IMR-90 (cell line): ENCODE data around the gene PCARE. TPM values are rescaled to one million over a fixed set of nuclear protein-coding genes. Genes with fewer than 3 reads are reported as not detected.

ENCODE experiments used
- ATAC-seq: fragments of 200-7000 bp; cut with Tn5 transposase; 2 replicates; pipeline ENCODE4 v1.9.1; 2020; ENCODE audit warnings: low read depth, mild to moderate bottlenecking, moderate library complexity
- BruUV-seq: library from RNA; stranded (reverse); fragments of 400-500 nt; replicated peaks from 2 replicates; lab custom pipeline; 2021; lab: Mats Ljungman, UMichigan
- CTCF ChIA-PET: fragments of 300-600 bp; formaldehyde crosslinking; extraction: SDS; loops from one replicate; lab custom pipeline; 2021; ENCODE audit warnings: antibody characterized with exemption; lab: Yijun Ruan, JAX
- POLR2A ChIA-PET: fragments of 300-600 bp; sonication (Branson Sonifier 250); formaldehyde crosslinking; loops from one replicate; lab custom pipeline; 2022; ENCODE audit warnings: antibody characterized with exemption; ENCODE audit not compliant: unreplicated experiment; lab: Charles Lee
- DNase-seq: peaks from one replicate; pipeline ENCODE4 v3.0.0; 2013
- H2AFZ ChIP-seq: replicated peaks from 2 replicates; pipeline ENCODE3; 2013; ENCODE audit warnings: low read length, mild to moderate bottlenecking; ENCODE audit not compliant: poor library complexity
- H2AK5ac ChIP-seq: 2 replicates; pipeline ENCODE4 v1.6.1; 2013; ENCODE audit warnings: low read depth, low read length, inconsistent platforms
- H2AK9ac ChIP-seq: replicated peaks from 2 replicates; pipeline ENCODE3; 2013; ENCODE audit warnings: mild to moderate bottlenecking, low read depth, low read length, moderate library complexity; ENCODE audit not compliant: poor library complexity
- H2BK120ac ChIP-seq: 2 replicates; pipeline ENCODE4 v1.6.1; 2013; ENCODE audit warnings: low read depth, low read length, inconsistent platforms
- H2BK15ac ChIP-seq: 3 replicates; pipeline ENCODE4 v1.6.1; 2013; ENCODE audit warnings: low read depth, low read length, inconsistent platforms
- H2BK20ac ChIP-seq: 2 replicates; pipeline ENCODE4 v1.6.1; 2013; ENCODE audit warnings: low read depth, mild to moderate bottlenecking, inconsistent platforms, low read length, moderate library complexity
- H2BK5ac ChIP-seq: 2 replicates; pipeline ENCODE4 v1.6.1; 2013; ENCODE audit warnings: mild to moderate bottlenecking, low read depth, low read length, inconsistent platforms; ENCODE audit not compliant: poor library complexity, severe bottlenecking
- H3K14ac ChIP-seq: replicated peaks from 2 replicates; pipeline ENCODE4 v1.6.1; 2013; ENCODE audit warnings: low read depth, low read length, inconsistent platforms
- H3K18ac ChIP-seq: 2 replicates; pipeline ENCODE4 v1.6.1; 2013; ENCODE audit warnings: low read depth, low read length, control low read depth
- H3K23ac ChIP-seq: 2 replicates; pipeline ENCODE4 v1.6.1; 2013; ENCODE audit warnings: low read depth, low read length, inconsistent platforms
- H3K27ac ChIP-seq: 2 replicates; pipeline ENCODE4 v1.5.1; 2013; ENCODE audit warnings: mild to moderate bottlenecking, control low read depth, low read length; ENCODE audit not compliant: insufficient read depth
- H3K27me3 ChIP-seq: 2 replicates; pipeline ENCODE4 v1.6.1; 2013; ENCODE audit warnings: low read length; ENCODE audit not compliant: control insufficient read depth, insufficient read depth
- H3K36me3 ChIP-seq: 2 replicates; pipeline ENCODE4 v1.6.1; 2013; ENCODE audit warnings: low read length, mixed read lengths; ENCODE audit not compliant: control insufficient read depth, insufficient read depth
- H3K4ac ChIP-seq: 2 replicates; pipeline ENCODE4 v1.6.1; 2013; ENCODE audit warnings: low read depth, low read length, inconsistent platforms
- H3K4me1 ChIP-seq: 2 replicates; pipeline ENCODE4 v1.6.1; 2013; ENCODE audit warnings: low read length, mixed read lengths; ENCODE audit not compliant: control insufficient read depth, insufficient read depth
- H3K4me2 ChIP-seq: 2 replicates; pipeline ENCODE4 v1.6.1; 2013; ENCODE audit warnings: low read depth, mild to moderate bottlenecking, control low read depth, low read length, moderate library complexity
- H3K4me3 ChIP-seq: 2 replicates; pipeline ENCODE4 v1.5.1; 2013; ENCODE audit warnings: low read depth, mild to moderate bottlenecking, control low read depth, low read length, moderate library complexity; ENCODE audit not compliant: insufficient read depth
- H3K56ac ChIP-seq: 2 replicates; pipeline ENCODE4 v1.6.1; 2013; ENCODE audit warnings: low read length, inconsistent platforms; ENCODE audit not compliant: insufficient read depth; ENCODE audit errors: extremely low read depth
- H3K79me1 ChIP-seq, 2 experiments: 2 replicates each; pipeline ENCODE4 v1.6.1; 2013; ENCODE audit warnings: low read length in 2 of 2, inconsistent platforms in 1 of 2, low read depth in 1 of 2
- H3K9ac ChIP-seq: 2 replicates; pipeline ENCODE4 v1.6.1; 2013; ENCODE audit warnings: low read depth, low read length, control low read depth
- H3K9me1 ChIP-seq: 2 replicates; pipeline ENCODE4 v1.6.1; 2013; ENCODE audit warnings: low read length, inconsistent platforms; ENCODE audit not compliant: insufficient read depth
- H3K9me3 ChIP-seq: 2 replicates; pipeline ENCODE4 v1.6.1; 2013; ENCODE audit warnings: low read length; ENCODE audit not compliant: control insufficient read depth, insufficient read depth
- H4K20me1 ChIP-seq: 2 replicates; pipeline ENCODE4 v1.6.1; 2013; ENCODE audit warnings: low read length, inconsistent platforms; ENCODE audit not compliant: insufficient read depth
- H4K5ac ChIP-seq: 2 replicates; pipeline ENCODE4 v1.6.1; 2013; ENCODE audit warnings: mild to moderate bottlenecking, low read depth, low read length, control low read depth
- H4K8ac ChIP-seq, 2 experiments: 2 replicates each; pipeline ENCODE4 v1.6.1; 2013; ENCODE audit warnings: low read depth in 2 of 2, low read length in 2 of 2, control low read depth in 1 of 2, inconsistent platforms in 1 of 2
- H4K91ac ChIP-seq: 2 replicates; pipeline ENCODE4 v1.6.1; 2013; ENCODE audit warnings: low read depth, low read length, inconsistent platforms; ENCODE audit not compliant: insufficient read depth
- CEBPB ChIP-seq: IDR thresholded peaks from 2 replicates; pipeline ENCODE4 v1.6.1; 2012; ENCODE audit warnings: low read depth, low read length, improper control_type of control experiment
- FOS ChIP-seq: fragments of 150-350 bp; IDR thresholded peaks from 2 replicates; pipeline ENCODE4 v1.6.1; 2016; ENCODE audit warnings: low read depth, low read length
- MAFK ChIP-seq: IDR thresholded peaks from 2 replicates; pipeline ENCODE4 v1.6.1; 2012; ENCODE audit warnings: low read depth, low read length, improper control_type of control experiment
- MAZ ChIP-seq: IDR thresholded peaks from 2 replicates; pipeline ENCODE4 v1.6.1; 2012; ENCODE audit warnings: low read depth, mild to moderate bottlenecking, low read length, improper control_type of control experiment, moderate library complexity, borderline replicate concordance
- MXI1 ChIP-seq: IDR thresholded peaks from 2 replicates; pipeline ENCODE4 v1.6.1; 2012; ENCODE audit warnings: low read depth, mild to moderate bottlenecking, low read length, moderate library complexity, borderline replicate concordance
- NFE2L2 ChIP-seq: fragments of 150-350 bp; IDR thresholded peaks from 2 replicates; pipeline ENCODE4 v1.6.1; 2016; ENCODE audit warnings: low read depth, mild to moderate bottlenecking, low read length
- RAD21 ChIP-seq: IDR thresholded peaks from 2 replicates; pipeline ENCODE4 v1.6.1; 2012; ENCODE audit warnings: low read length, improper control_type of control experiment
- RFX5 ChIP-seq: IDR thresholded peaks from 2 replicates; pipeline ENCODE4 v1.8.0; 2012; ENCODE audit warnings: low read depth, mild to moderate bottlenecking, low read length, moderate library complexity
- SMC3 ChIP-seq: fragments of 150-350 bp; IDR thresholded peaks from 2 replicates; pipeline ENCODE4 v1.6.1; 2016; ENCODE audit warnings: low read depth, mild to moderate bottlenecking, antibody characterized with exemption, low read length, moderate library complexity
- WGBS, 2 experiments: methylation state at CpG; one replicate each; pipeline versions ENCODE4 v1.1.5 to v1.1.7; 2013; ENCODE audit warnings: missing lambda C conversion rate in 2 of 2; ENCODE audit not compliant: insufficient read length in 1 of 2; ENCODE audit errors: extremely low coverage in 2 of 2; 5-methylcytosine and 5-hydroxymethylcytosine counted together
- dilution Hi-C: fragments of 300-500 bp; cut with HindIII; formaldehyde crosslinking; loops from one replicate; pipeline ENCODE4 v1.14.3; 2018; ENCODE audit warnings: low sequenced_read_pairs; ENCODE audit not compliant: unreplicated experiment
- in situ Hi-C: fragments of 300-500 bp; cut with MboI; formaldehyde crosslinking; loops from 3 replicates; pipeline ENCODE4 v1.14.3; 2019; ENCODE audit warnings: low sequenced_read_pairs, inconsistent platforms, mixed read lengths
- intact Hi-C: fragments of 100-400 bp; cut with micrococcal nuclease; formaldehyde crosslinking; loops from 2 replicates; pipeline ENCODE4 v1.10.0; 2022
- polyA plus RNA-seq, 3 experiments: library from polyadenylated mRNA; depleted of rRNA; stranded (reverse); fragments of >200 nt; gene quantifications; 2 replicates each; pipeline ENCODE4 v1.2.3, GENCODE V29; 2012; ENCODE audit warnings: low replicate concordance in 1 of 3
- total RNA-seq: library from RNA; depleted of rRNA; stranded (reverse); fragments of >200 nt; gene quantifications from 2 replicates; pipeline ENCODE4 v1.2.3, GENCODE V29; 2012
- TF ChIP-seq, protein P1 (sequence below): conservative IDR thresholded peaks from 2 replicates; pipeline ENCODE4 v1.5.1; 2012; ENCODE audit warnings: mild to moderate bottlenecking, low read depth, low read length, improper control_type of control experiment
- TF ChIP-seq, protein P2 (sequence below): fragments of 150-350 bp; IDR thresholded peaks from 2 replicates; pipeline ENCODE4 v1.6.1; 2017; ENCODE audit warnings: mild to moderate bottlenecking, antibody characterized with exemption, low read length, low read depth

Gene PCARE
- total and polyA plus RNA-seq, 2 of the 4 experiments (the other 2 are of a cell fraction): not detected

DNA sequence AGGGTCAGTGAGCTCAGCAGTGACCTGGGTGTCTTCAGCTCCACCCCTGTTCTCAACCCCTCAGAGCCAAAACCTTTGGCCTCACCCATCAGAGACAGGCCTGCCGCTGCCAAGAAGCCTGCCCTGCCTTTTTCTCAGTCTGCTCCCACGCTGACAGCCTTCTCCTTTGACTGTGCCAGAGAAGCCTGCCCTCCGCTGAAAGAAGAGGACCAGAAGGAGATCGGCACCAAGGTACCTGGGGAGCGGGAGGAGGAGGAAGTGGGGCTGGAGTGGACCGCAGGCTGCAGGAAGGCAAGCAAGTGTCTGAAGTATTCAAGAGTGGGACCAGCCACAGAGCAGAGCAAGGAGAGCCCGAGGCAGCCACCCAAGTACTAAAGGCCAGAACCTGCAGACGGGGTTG is 60.0 kb downstream of the PCARE start:
- TF ChIP-seq RAD21 (no peak), CEBPB (no peak), MAFK (no peak), SMC3 (no peak), MAZ (no peak), MXI1 (no peak), RFX5 (no peak), FOS (no peak), NFE2L2 (no peak)
- TF ChIP-seq, protein P1, sequence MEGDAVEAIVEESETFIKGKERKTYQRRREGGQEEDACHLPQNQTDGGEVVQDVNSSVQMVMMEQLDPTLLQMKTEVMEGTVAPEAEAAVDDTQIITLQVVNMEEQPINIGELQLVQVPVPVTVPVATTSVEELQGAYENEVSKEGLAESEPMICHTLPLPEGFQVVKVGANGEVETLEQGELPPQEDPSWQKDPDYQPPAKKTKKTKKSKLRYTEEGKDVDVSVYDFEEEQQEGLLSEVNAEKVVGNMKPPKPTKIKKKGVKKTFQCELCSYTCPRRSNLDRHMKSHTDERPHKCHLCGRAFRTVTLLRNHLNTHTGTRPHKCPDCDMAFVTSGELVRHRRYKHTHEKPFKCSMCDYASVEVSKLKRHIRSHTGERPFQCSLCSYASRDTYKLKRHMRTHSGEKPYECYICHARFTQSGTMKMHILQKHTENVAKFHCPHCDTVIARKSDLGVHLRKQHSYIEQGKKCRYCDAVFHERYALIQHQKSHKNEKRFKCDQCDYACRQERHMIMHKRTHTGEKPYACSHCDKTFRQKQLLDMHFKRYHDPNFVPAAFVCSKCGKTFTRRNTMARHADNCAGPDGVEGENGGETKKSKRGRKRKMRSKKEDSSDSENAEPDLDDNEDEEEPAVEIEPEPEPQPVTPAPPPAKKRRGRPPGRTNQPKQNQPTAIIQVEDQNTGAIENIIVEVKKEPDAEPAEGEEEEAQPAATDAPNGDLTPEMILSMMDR: no peak
- TF ChIP-seq, protein P2, sequence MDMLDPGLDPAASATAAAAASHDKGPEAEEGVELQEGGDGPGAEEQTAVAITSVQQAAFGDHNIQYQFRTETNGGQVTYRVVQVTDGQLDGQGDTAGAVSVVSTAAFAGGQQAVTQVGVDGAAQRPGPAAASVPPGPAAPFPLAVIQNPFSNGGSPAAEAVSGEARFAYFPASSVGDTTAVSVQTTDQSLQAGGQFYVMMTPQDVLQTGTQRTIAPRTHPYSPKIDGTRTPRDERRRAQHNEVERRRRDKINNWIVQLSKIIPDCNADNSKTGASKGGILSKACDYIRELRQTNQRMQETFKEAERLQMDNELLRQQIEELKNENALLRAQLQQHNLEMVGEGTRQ: no peak
- Histone ChIP-seq H4K91ac (no peak overlapping the region), H3K23ac (no peak overlapping the region), H3K4me2 (no peak overlapping the region), H3K79me1 (no peaks in the 10 kb centered on the region), H4K8ac (no peak overlapping the region), H2BK20ac (no peak overlapping the region), H3K9ac (no peak overlapping the region), H2AK5ac (no peak overlapping the region), H3K56ac (no peak overlapping the region), H3K27ac (no peak overlapping the region), H2BK5ac (no peak overlapping the region), H3K27me3 (peaks cover 4% of the 10 kb centered on the region; the same call in 1 of the 2 replicates), H3K9me1 (peaks cover 9% of the 10 kb centered on the region), H3K4me3 (no peak overlapping the region), H3K14ac (no peak overlapping the region), H2AK9ac (peak overlapping the region; percentile 10), H3K9me3 (no peaks in the 10 kb centered on the region), H2BK120ac (no peak overlapping the region), H2AFZ (no peak overlapping the region), H3K4me1 (peaks cover 18% of the 10 kb centered on the region), H3K18ac (no peak overlapping the region), H4K5ac (no peak overlapping the region), H3K36me3 (no peaks in the 10 kb centered on the region), H4K20me1 (no peaks in the 10 kb centered on the region; the same call in 1 of the 2 replicates), H3K4ac (no peak overlapping the region), H2BK15ac (no peak overlapping the region)
- POLR2A ChIA-PET: no interaction called here
- intact Hi-C loops (no loop called here), dilution Hi-C loops (no loop called here), in situ Hi-C loops (no loop called here)
- ATAC-seq (no peak), DNase-seq (no peak)
- CTCF ChIA-PET: no interaction called here
- WGBS, 2 experiments: 94% methylated on average over 4 of the region's 8 CpGs; no CpG with 5 or more reads in 1 of the 2 experiments
- no TSS peak for BruUV-seq
